GM12874 (cell line): ENCODE data around the gene JARID2.

ENCODE experiments used
- TF ChIP-seq, protein P1 (sequence below): IDR thresholded peaks from 2 replicates; pipeline ENCODE4 v1.5.1; 2011; ENCODE audit warnings: low read depth, mild to moderate bottlenecking, control low read depth, low read length, moderate library complexity; ENCODE audit not compliant: insufficient read depth

JARID2 gene

DNA sequence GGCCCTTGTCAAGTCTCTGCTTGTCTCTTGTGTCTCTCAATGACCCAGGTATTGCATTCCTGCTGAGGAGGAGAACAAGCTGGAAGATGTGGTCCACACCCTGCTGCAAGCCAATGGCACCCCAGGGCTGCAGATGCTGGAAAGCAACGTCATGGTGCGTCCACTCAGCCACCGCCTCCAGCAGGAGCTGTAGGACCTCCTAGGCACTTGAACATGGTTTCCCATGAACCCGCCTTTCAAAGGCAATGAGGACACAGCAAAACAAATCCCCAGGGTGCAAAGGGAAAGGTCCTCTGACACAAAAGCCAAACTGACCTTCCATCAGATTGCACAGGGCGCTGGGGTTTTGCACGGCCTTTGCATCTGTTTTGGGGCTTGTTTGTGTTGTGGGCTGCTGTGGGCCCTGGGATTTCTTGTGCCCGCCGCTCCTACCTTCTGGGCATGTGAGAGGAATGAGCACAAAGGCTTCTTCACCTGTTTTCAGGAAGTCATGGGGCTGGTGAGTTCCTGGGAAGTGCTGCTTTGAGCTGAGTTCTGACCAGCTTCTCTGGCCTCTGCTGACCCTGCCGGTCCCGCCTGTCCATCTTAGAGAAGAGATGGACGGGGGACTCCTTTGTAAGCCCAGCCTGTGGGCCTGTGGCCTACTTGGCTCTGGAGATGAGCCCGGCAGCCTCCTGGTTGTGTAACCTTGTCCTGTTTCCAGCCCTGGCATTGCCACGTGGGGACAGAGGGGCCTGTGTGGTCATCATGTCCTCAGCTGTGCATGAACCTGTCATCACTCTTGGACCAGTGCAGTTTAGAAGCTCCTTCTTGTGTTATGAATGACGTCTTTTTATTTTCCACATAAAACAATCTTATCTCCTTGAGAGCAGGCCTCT lies 265.6 kb downstream of the JARID2 start:
- TF ChIP-seq, protein P1, sequence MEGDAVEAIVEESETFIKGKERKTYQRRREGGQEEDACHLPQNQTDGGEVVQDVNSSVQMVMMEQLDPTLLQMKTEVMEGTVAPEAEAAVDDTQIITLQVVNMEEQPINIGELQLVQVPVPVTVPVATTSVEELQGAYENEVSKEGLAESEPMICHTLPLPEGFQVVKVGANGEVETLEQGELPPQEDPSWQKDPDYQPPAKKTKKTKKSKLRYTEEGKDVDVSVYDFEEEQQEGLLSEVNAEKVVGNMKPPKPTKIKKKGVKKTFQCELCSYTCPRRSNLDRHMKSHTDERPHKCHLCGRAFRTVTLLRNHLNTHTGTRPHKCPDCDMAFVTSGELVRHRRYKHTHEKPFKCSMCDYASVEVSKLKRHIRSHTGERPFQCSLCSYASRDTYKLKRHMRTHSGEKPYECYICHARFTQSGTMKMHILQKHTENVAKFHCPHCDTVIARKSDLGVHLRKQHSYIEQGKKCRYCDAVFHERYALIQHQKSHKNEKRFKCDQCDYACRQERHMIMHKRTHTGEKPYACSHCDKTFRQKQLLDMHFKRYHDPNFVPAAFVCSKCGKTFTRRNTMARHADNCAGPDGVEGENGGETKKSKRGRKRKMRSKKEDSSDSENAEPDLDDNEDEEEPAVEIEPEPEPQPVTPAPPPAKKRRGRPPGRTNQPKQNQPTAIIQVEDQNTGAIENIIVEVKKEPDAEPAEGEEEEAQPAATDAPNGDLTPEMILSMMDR: no peak

DNA sequence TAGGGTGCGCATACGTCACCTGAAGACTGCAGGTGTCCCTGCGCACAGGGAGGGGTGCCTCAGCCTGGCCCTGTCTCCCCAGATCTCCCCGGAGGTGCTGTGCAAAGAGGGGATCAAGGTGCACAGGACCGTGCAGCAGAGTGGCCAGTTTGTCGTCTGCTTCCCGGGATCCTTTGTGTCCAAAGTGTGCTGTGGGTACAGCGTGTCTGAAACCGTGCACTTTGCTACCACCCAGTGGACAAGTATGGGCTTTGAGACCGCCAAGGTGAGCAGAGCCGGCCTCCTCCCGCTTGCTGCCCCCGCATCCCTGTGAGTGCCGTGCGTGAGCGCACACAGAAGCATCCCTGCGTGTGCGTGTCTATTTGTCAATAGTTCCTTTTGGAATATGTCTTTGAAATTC lies 266.3 kb downstream of the JARID2 start:
- TF ChIP-seq, protein P1: no peak

DNA sequence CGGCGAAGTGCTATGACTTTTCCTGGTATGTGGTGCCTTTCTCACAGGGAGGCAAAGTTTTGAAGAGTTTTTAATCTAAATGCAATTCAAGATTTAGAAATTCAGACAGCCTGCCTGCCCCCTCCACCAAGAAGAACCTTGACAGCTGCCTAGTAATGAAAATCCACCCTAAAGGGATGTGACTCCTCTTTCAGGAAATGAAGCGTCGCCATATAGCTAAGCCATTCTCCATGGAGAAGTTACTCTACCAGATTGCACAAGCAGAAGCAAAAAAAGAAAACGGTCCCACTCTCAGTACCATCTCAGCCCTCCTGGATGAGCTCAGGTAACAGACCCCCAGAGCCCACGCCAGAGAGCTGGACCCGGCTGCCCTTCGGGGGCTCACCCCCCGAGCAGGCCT lies 266.9 kb downstream of the JARID2 start:
- TF ChIP-seq, protein P1: no peak

DNA sequence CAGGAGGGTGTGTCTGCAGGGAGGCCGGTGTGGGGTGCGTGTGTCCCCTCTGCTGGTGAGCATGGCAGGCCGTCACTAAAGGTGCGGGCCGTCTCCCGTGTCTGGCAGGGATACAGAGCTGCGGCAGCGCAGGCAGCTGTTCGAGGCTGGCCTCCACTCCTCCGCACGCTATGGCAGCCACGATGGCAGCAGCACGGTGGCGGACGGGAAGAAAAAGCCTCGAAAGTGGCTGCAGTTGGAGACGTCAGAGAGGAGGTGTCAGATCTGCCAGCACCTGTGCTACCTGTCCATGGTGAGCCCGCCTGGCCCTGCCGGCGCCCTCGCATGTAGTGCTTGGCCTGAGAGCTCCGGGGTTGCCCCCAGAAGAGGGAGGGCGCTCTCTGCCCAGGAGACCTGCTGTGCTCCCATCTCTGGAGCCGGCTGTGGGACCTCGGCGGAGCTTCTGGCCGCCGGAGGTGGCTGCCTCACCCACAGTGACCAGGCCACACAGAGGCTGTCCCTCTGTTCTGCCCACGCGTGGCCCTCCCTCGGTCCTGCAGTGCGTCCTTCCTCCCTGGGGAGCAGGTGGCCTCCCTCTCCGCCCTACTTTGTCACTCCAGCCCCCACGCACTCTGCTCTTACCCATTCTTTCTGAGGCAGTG lies 267.4 kb downstream of the JARID2 start:
- TF ChIP-seq, protein P1: no peak

DNA sequence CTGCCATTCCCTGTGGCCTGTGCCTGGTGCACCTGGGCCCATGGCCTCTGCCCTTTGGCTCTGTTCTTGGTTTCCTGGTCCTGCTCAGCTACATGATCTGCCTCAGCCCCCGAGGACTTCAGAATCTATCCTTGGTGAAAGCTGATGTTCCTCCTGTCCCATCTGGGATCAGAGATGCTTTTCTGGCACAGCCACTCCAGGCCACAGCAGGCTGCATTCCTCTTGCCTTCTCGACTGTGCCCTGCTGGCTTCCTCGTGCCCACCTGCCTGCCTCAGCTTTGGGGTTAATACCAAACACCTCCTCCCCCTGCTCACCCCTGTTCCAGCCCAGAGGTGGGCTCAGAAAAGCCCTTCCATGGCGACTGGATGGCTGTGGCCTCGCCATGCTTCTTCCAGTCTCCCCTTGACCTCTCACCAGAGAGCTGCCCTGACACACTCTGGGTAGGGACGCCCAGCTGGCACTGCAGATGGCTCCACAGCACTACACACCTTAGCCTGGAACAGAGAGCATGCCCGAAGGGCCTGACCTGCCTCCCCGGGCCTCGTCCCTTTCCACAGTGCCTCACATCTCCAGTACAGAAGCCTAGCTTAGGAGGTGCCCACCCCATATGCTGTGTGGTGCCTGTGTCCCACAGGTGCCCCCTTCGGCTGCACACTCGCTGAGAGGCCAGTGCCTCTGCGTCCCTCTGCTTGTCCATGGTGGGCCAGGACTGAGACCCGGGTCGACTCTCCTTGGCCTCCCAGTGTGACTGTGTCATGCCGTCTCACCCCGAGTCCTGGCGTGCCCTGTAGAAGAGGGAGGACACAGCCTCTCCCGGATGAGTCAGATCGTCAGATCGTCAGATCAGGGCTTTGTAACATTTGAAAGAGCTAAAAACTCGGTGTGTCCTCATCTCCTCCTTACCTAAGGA lies 268.2 kb downstream of the JARID2 start:
- TF ChIP-seq, protein P1: no peak

DNA sequence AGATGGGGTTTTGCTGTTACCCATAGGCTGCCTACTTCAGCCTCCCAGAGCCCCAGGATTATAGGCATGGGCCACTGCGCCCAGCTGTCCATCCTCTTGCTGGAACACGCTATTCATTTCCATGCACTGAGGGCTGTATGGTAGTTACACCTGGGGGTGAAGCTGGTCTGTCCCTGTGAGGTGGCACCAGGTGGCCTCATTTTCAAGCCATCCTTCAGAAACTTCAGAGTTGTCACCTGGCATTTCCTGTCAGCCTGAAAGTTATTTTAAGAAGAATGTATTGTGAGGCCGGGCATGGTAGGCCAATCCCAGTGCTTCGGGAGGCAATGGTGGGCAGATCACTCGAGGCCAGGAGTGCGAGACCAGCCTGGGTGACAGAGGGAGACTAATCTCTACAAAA lies 269.4 kb downstream of the JARID2 start:
- TF ChIP-seq, protein P1: no peak

DNA sequence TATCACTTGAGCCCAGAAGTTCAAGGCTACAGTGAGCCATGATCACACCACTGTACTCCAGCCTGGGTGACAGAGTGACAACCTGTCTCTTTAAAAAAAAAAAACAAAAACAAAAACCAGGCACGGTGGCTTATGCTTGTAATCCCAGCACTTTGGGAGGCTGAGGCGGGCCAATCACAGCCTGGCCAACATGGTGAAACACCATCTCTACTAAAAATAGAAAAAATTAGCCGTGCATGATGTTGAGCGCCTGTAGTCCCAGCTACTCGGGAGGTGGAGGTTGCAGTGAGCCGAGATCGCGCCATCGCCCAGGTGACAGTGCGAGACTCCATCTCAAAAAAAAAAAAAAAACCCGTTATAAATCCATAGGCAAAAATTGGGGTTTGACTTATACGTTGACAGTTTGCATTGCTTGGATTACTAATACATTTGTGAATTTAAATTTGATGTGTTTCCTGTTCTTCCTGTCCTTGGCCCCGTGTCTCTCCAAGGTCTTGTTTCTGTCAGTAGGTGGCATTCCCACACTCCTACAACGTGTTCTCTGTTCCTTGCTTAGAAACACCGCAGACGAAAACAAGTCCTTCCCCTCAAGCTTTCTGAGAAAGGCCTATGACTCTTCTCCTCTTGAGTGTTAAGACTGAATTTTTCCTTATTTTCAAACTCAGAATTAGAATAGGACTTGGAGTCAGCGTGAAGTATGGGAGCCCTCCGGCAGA lies 269.9 kb downstream of the JARID2 start:
- TF ChIP-seq, protein P1: no peak
